Activated naive CD8-positive, alpha-beta T cell treated with anti-CD3 and anti-CD28 coated beads, Interleukin-2, amount 50 U/mL, for 24 hours (primary cell): Measurements from ENCODE around the gene ZNF202.
"Not testable (repeated sequence)": the region's sequence is repeated elsewhere in the genome, so short reads cannot be mapped to it uniquely, and the experiment has no call there.

ENCODE experiments used
- ATAC-seq: fragments of 150-1000 bp; cut with Tn5 transposase; one replicate; pipeline ENCODE4 v1.10.0; 2021
- DNase-seq: peaks from one replicate; pipeline ENCODE4 v3.0.0; 2021
- H3K27ac Mint-ChIP-seq: one replicate; pipeline ENCODE4 v1.8.0; 2021; ENCODE audit warnings: mild to moderate bottlenecking, mixed read lengths
- H3K27me3 Mint-ChIP-seq: one replicate; pipeline ENCODE4 v1.8.0; 2021; ENCODE audit warnings: mixed read lengths
- H3K36me3 Mint-ChIP-seq: one replicate; pipeline ENCODE4 v1.8.0; 2021; ENCODE audit warnings: low read depth, mixed read lengths
- H3K4me1 Mint-ChIP-seq: one replicate; pipeline ENCODE4 v1.8.0; 2021; ENCODE audit warnings: mixed read lengths
- H3K4me3 Mint-ChIP-seq: one replicate; pipeline ENCODE4 v1.8.0; 2021; ENCODE audit warnings: mild to moderate bottlenecking, moderate library complexity, mixed read lengths
- H3K9me3 Mint-ChIP-seq: one replicate; pipeline ENCODE4 v1.8.0; 2021; ENCODE audit warnings: mixed read lengths

The ZNF202 gene

DNA sequence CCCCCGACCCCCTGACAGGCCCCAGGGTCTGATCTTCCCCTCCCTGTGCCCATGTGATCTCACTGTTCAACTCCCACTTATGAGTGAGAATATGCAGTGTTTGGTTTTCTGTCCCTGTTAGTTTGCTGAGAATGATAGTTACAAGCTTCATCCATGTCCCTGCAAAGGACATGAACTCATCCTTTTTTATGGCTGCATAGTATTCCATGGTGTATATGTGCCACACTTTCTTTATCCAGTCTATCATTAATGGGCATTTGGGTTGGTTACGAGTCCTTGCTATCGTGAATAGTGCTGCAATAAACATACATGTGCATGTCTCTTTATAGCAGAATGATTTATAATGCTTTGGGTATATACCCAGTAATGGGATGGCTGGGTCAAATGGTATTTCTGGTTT is 28.8 kb downstream of the ZNF202 start:
- not testable (repeated sequence) for H3K9me3 Mint-ChIP-seq, H3K4me1 Mint-ChIP-seq, H3K4me3 Mint-ChIP-seq, H3K27ac Mint-ChIP-seq, ATAC-seq, DNase-seq, H3K36me3 Mint-ChIP-seq
- peaks cover 22% of the 10 kb centered on the region for H3K27me3 Mint-ChIP-seq

DNA sequence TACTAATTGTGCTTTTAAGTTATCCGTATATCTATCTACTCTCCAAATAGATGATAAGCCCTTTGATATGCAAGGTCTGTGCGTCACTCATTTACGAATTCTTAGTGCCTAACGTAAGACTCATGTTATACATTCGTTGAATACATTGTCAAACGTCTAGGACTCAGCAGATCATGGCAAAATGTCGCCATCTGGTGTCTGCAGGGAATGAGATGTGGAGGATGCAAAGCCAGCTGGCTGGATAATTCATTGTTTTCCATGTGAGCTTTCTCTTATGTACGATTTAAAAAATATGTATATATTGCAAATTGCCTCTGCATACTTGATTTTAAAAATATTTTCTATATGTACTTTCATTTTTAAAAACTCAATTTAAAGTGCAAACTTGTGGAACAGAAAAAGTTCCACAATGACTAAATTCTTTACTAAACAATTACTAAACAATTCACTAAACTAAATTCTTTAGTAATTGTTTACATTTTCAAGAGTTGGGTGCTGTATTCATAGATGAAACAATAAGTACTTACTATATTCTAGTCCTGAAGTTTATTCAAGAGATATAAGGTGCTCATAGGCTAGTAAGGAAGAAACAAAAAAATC is 33.8 kb downstream of the ZNF202 start:
- Mint-ChIP-seq H3K27me3 (peaks cover 11% of the 10 kb centered on the region), H3K4me3 (no peak overlapping the region), H3K36me3 (no peaks in the 10 kb centered on the region), H3K27ac (no peak overlapping the region), H3K4me1 (no peaks in the 10 kb centered on the region), H3K9me3 (no peaks in the 10 kb centered on the region)
- peak; percentile 57 for ATAC-seq
- DNase-seq = peak; percentile 53

DNA sequence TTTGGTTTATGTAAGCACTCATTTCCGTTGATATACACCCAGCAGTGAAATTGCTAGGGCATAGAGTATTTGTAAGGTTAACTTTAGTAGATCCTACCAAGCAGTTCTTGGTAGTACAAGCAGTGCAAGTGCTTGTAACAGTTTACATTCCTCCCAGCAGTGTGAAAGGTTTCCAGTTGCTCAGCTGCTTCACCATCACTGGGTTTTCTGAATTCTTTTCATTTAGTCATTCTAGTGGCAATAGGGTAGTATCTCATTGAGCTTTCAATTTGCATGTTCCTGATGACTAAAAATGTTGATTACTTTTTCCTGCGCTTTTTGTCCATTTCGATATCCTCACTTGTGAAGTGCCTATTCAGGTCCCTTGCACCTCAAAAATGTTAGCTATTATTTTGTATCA is 34.3 kb downstream of the ZNF202 start:
- no peaks in the 10 kb centered on the region for H3K9me3 Mint-ChIP-seq
- peaks cover 9% of the 10 kb centered on the region for H3K27me3 Mint-ChIP-seq
- ATAC-seq (no peak), DNase-seq (no peak)
- H3K36me3 Mint-ChIP-seq = no peaks in the 10 kb centered on the region
- no peak overlapping the region for H3K4me3 Mint-ChIP-seq
- no peaks in the 10 kb centered on the region for H3K4me1 Mint-ChIP-seq
- no peak overlapping the region for H3K27ac Mint-ChIP-seq

DNA sequence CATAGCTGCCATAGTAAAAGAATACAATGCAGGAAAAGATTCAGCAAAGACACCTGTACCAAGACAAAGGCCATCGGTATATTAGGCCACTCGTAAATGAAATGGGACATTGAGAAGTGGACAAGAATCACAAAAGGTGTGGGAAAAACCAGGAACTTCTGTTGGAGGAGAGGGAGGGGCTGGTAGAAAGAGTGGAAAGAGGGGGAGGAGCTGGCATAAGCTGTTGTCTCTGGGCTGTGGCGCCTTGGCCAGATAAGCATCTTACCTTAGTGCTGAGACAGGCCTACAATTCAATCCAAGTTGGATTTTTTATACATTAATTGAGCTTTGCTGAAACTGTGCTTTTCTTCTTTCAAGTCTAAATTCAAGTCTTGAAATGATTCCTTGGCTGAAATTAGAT is 37.1 kb downstream of the ZNF202 start:
- ATAC-seq (no peak), DNase-seq (no peak)
- H3K27ac Mint-ChIP-seq = no peak overlapping the region
- H3K4me3 Mint-ChIP-seq = no peak overlapping the region
- H3K9me3 Mint-ChIP-seq = no peaks in the 10 kb centered on the region
- no peaks in the 10 kb centered on the region for H3K27me3 Mint-ChIP-seq
- H3K4me1 Mint-ChIP-seq = no peaks in the 10 kb centered on the region
- no peaks in the 10 kb centered on the region for H3K36me3 Mint-ChIP-seq

DNA sequence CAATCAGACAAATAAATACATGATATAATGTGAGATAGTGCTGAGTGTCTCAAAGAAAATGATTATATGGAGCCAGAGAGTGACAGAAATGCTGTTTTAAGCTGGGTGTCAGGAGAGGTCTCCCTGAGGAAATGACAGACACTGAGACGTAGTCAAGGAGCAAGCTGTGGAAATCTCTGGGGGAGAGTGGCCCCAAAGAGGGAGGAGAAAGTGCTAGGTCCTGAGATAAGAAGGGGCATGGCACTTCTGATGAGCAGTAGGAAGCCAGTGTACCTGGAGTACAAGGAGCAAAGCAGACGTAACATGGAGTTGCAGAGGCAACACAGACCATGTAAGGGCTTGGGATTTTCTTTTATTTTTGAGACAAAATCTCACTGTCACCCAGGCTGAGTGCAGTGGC is 38.8 kb downstream of the ZNF202 start:
- no peak overlapping the region for H3K27ac Mint-ChIP-seq
- DNase-seq (no peak), ATAC-seq (no peak)
- H3K4me1 Mint-ChIP-seq = no peaks in the 10 kb centered on the region
- no peaks in the 10 kb centered on the region for H3K27me3 Mint-ChIP-seq
- no peaks in the 10 kb centered on the region for H3K36me3 Mint-ChIP-seq
- no peaks in the 10 kb centered on the region for H3K9me3 Mint-ChIP-seq
- H3K4me3 Mint-ChIP-seq = no peak overlapping the region

DNA sequence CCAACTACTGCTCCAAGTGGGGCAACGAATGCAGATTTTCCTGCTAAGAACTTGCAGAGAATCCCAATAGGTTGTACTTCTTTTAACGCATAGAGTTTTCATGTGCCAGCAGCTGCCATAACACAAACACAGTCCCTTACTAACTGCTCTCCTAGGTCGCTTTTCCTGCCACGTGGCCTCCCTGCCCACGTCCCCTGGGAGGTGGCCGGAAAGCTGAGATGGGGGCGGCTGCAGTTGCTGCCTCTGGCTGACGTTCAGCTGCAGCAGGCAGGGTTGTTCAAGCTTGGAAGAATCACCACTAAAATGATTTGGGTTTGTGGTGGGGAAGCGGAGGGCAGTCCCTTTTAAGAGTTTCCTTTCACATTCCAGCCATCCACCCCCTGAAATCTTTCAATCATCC is 39.3 kb downstream of the ZNF202 start:
- no peak overlapping the region for H3K4me3 Mint-ChIP-seq
- H3K36me3 Mint-ChIP-seq = no peaks in the 10 kb centered on the region
- no peaks in the 10 kb centered on the region for H3K27me3 Mint-ChIP-seq
- H3K27ac Mint-ChIP-seq = no peak overlapping the region
- H3K4me1 Mint-ChIP-seq = no peaks in the 10 kb centered on the region
- ATAC-seq (no peak), DNase-seq (no peak)
- H3K9me3 Mint-ChIP-seq = no peaks in the 10 kb centered on the region

DNA sequence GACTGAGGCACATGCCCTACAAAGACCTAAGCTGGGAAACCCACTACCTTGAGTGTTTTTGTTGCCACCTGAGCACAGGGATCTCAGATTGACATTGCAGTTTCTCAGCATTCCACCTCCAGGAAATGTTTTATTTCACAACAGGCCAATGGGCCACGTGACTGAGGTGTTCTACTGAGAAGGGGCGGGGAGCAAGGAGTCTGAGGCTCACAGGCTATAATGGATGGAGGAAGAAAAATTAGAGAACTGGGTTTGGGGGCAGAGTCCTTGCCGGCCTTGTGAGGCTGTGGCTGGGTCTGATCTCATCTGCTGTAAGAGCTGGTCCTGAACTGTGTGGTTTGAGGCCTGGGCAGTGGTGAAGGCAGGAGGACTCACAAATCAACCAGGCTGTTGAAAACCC is 40.7 kb downstream of the ZNF202 start:
- no peaks in the 10 kb centered on the region for H3K9me3 Mint-ChIP-seq
- DNase-seq = no peak

DNA sequence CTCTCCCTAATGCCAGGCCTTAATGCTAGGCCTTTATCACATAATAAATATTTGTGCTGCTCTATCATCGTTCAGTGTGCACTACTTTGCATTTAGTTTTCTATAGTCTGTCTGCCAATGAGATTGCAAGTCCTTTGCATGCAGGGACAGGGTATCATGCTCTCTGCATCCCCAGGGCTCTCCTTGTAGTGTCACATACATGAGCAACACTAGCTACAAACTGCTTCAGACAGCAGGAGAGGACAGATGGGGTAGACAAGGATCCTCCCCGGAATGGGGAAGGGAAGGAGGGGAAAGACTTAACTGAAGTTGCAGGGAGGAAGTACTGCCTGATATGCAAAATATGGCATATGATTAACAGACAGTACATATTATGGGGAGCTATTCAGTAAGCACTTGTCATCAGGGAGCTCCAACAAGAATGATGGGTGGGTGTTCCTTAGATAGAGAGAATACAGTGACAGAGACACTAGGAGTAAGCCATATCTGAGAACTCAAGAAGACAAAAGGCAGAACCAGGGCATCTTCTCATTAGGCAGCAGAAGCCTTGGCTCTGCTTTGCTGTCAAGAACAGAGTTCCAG is 42.8 kb downstream of the ZNF202 start:
- DNase-seq = no peak
- Mint-ChIP-seq H3K4me1 (no peaks in the 10 kb centered on the region), H3K4me3 (no peak overlapping the region), H3K27me3 (peaks cover 8% of the 10 kb centered on the region), H3K27ac (no peak overlapping the region), H3K9me3 (no peaks in the 10 kb centered on the region), H3K36me3 (no peaks in the 10 kb centered on the region)
- no peak for ATAC-seq

More for the DNA sequence above, 40.7 kb downstream of the ZNF202 start:
- ATAC-seq = no peak
- Mint-ChIP-seq H3K27ac (no peak overlapping the region), H3K27me3 (peaks cover 3% of the 10 kb centered on the region), H3K4me3 (no peak overlapping the region), H3K4me1 (no peaks in the 10 kb centered on the region), H3K36me3 (no peaks in the 10 kb centered on the region)

DNA sequence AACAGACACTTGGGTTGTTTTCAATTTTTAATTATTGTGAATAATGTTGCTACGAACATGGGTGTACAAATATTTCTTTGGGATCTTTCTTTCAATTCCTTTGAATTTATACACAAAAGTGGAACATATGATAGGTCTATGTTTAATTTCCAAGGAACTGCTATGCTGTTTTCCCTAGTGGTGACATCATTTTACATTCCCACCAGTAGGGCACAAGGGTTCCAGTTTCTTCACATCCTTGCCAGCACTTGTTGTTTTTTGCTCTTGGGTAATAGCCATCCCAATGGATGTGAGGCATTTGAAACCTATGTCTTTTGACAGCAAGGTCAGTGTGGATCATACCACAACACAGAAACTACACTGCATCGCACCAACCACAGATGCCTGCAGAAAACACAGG is 45.3 kb downstream of the ZNF202 start:
- Mint-ChIP-seq H3K36me3 (no peaks in the 10 kb centered on the region), H3K27ac (no peak overlapping the region), H3K9me3 (no peaks in the 10 kb centered on the region), H3K4me3 (no peak overlapping the region), H3K27me3 (peaks cover 12% of the 10 kb centered on the region), H3K4me1 (no peaks in the 10 kb centered on the region)
- DNase-seq (no peak), ATAC-seq (no peak)

DNA sequence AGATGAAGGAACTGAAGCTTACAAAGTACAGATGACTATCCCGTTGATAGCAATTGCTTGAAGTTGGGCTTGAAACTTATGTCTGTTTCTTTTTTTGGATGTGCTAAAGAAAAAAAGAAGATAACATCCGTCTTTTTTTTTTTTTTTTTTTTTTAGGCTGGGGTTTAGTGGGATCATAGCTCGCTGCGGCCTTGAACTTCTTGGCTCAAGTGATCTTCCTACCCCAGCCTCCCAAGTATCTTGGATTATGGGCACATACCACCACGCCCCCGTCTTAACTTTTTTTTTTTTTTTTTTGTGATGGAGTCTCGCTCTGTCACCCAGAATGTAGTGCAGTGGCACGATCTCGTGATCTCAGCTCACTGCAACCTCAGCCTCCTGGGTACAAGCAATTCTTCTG is 46.2 kb downstream of the ZNF202 start:
- Mint-ChIP-seq H3K9me3 (no peaks in the 10 kb centered on the region), H3K4me1 (no peaks in the 10 kb centered on the region), H3K36me3 (no peaks in the 10 kb centered on the region), H3K27me3 (peaks cover 12% of the 10 kb centered on the region), H3K27ac (no peak overlapping the region), H3K4me3 (no peak overlapping the region)
- ATAC-seq (no peak), DNase-seq (no peak)

DNA sequence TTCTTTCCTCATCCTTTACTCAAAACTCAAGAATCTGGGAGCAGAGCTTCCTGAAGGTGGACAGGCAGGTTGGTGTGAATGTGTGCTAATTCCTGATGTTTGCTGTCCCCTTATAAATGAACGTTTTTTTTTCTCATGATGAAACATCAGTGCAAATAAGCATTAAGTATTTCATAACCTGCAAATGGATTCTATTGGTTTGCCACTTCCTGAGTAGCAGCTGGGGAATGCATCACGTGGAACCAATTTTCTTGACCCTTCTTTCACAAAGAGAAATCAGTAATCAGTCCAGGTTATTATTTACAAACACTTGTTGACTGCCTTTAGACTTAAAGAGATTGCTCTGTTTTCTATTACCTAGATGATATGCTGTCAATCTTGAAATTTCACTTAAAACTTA is 46.9 kb downstream of the ZNF202 start:
- Mint-ChIP-seq H3K27me3 (peaks cover 14% of the 10 kb centered on the region), H3K36me3 (no peaks in the 10 kb centered on the region), H3K9me3 (no peaks in the 10 kb centered on the region), H3K4me1 (no peaks in the 10 kb centered on the region), H3K27ac (no peak overlapping the region), H3K4me3 (no peak overlapping the region)
- DNase-seq (no peak), ATAC-seq (no peak)

DNA sequence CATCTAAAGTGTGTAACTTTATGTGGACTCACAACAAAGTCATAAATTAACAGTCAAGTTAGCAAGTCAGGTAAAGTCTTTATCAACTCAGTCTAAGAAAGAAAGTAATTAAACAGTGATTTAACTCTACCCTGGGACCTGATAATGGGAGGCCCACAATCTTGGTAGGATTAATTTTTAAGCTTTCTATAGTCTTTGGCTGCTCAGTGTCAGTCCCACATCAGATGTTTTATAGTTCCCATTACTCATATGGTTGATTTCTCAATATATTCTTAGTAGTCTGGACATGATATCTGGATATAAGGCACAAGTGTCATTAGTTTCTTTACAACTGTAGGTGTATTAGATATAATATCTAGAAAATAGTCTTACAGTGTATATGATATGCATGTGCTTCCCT is 48.5 kb downstream of the ZNF202 start:
- Mint-ChIP-seq H3K27me3 (peaks cover 14% of the 10 kb centered on the region), H3K4me3 (no peak overlapping the region), H3K9me3 (no peaks in the 10 kb centered on the region), H3K36me3 (no peaks in the 10 kb centered on the region), H3K27ac (no peak overlapping the region), H3K4me1 (no peaks in the 10 kb centered on the region)
- no peak for DNase-seq
- no peak for ATAC-seq

DNA sequence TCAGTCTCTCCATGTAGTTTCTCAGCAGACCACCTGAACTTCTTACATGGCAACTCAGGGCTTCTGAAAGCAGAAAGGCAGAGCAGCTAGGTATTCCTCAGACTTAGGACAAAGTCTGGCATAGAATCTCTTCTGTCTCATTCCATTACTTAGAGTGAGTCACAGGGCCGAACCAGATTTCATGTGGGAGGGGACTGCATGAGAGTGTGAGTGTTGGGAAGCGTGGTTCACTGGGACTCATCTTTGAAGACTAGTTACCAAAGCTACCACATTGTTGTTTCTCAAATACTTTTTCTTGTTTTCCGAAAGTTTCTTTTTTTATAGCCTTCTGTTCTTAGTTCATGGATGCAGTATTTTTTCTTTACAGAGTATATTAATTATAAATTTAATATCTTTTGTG is 51.0 kb downstream of the ZNF202 start:
- H3K27me3 Mint-ChIP-seq = peaks cover 13% of the 10 kb centered on the region
- H3K4me3 Mint-ChIP-seq = no peak overlapping the region
- no peaks in the 10 kb centered on the region for H3K36me3 Mint-ChIP-seq
- H3K4me1 Mint-ChIP-seq = no peaks in the 10 kb centered on the region
- DNase-seq = no peak
- ATAC-seq = peak; percentile 57
- H3K27ac Mint-ChIP-seq = no peak overlapping the region
- H3K9me3 Mint-ChIP-seq = no peaks in the 10 kb centered on the region

DNA sequence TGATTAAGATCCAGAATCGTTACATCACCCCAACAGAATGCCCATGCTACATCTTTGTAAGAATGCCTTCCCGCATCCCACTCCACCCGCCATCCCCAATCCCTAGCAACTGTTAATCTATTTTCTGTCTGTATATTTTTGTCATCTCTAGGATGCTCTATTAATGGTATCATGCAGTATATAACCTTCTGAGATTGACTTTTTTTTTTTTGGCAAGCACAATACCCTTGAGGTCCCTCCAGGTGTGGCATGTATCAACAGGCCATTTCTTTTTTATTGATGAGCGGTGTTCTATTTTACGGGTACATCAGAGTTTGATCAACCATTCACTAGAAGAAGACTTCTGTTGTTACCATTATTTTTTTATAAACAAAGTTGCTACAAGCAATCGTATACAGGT is 56.9 kb downstream of the ZNF202 start:
- no peak overlapping the region for H3K4me3 Mint-ChIP-seq
- no peak overlapping the region for H3K27ac Mint-ChIP-seq
- ATAC-seq (no peak), DNase-seq (no peak)
- no peaks in the 10 kb centered on the region for H3K36me3 Mint-ChIP-seq
- no peaks in the 10 kb centered on the region for H3K9me3 Mint-ChIP-seq
- peaks cover 11% of the 10 kb centered on the region for H3K4me1 Mint-ChIP-seq
- H3K27me3 Mint-ChIP-seq = peaks cover 2% of the 10 kb centered on the region

DNA sequence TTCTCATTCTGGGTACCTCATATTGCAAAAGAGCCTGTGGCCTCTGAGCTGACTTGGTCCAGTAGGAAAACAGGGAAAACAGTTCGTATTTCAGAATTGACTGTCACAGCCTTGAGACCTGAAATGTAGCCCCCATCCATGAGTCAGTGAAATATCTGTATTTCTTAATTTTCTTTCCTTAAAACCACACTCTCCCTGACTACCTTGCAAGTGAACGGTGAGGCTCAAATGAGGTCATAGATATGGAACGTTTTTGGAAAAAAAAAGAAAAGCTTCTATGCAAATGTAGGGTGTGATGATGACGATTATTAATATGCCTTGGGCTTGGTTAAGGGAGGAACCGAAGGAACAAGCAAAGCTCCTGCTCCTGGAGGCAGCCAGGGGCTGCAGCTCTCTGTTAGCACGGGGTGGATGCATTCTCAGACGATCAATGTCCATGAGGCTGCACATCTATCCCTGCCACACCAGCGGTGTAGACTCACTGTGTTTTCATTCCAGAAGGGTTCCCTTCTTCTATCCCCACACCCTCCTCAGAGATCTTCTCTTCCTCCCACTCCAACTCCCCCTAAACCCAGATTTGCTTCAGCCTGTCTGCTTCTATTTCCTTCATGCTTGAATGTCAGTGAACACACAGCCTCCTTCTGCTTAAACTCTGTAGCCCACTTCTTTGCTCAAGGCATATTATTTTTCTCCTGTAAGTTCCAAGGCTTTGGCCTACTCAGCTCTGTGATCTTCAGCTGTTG is 57.9 kb downstream of the ZNF202 start:
- no peak for DNase-seq
- ATAC-seq = no peak
- Mint-ChIP-seq H3K4me3 (no peak overlapping the region), H3K9me3 (no peaks in the 10 kb centered on the region), H3K4me1 (peaks cover 11% of the 10 kb centered on the region), H3K27me3 (peaks cover 2% of the 10 kb centered on the region), H3K36me3 (no peaks in the 10 kb centered on the region), H3K27ac (no peak overlapping the region)
